NCI-H82 treated with DMSO at 0.1 percent for 48 hours (cell line): ENCODE results near the gene MCM3AP.

Experiments used
- DNase-seq: peaks from one replicate; lab custom pipeline; 2025; ENCODE audit not compliant: unreplicated experiment; lab: John Stamatoyannopoulos, UW

Gene MCM3AP

GRCh38 chr21:46285206-46285661 lies at the start of gene MCM3AP:
Gene MCM3AP (minus strand): TSS chr21:46285611. CDS start chr21:46285286, 325 bp downstream.
- no peak for DNase-seq

- no peak for DNase-seq
Observed at GRCh38 chr21:46334351-46335140, 49.1 kb upstream of the MCM3AP start.

GRCh38 chr21:46329796-46330195 lies 44.4 kb upstream of the MCM3AP start:
- no peak for DNase-seq

- DNase-seq = no peak
Observed at GRCh38 chr21:46328151-46328550, 42.7 kb upstream of the MCM3AP start.

GRCh38 chr21:46327711-46328110 lies 42.3 kb upstream of the MCM3AP start:
- DNase-seq = no peak

DNA sequence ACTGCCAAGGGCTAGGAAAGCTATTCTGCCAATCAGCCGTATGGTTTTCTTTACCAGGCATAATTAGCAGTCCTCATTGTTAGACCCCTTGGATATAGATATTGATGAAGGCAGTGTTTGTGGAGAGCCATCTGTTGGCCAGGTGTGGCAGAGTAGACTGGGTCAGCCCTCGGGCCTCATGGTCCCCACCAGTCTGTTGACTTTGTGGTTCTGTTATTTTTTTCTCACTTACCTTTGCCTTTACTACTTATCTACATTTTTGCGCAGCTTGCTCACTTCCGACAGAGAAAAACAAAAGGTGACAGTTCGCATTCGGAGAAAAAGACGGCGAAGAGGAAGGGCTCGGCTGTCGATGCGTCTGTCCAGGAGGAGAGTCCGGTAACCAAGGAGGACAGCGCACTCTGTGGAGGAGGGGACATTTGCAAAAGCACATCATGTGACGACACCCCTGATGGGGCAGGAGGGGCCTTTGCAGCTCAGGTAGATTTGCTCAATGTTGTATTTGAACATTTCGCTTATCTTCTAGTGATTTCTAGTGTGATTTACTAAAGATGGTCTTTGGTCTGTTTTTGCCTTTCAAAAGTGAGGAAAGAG lies 40.8 kb upstream of the MCM3AP start:
- no peak for DNase-seq

DNA sequence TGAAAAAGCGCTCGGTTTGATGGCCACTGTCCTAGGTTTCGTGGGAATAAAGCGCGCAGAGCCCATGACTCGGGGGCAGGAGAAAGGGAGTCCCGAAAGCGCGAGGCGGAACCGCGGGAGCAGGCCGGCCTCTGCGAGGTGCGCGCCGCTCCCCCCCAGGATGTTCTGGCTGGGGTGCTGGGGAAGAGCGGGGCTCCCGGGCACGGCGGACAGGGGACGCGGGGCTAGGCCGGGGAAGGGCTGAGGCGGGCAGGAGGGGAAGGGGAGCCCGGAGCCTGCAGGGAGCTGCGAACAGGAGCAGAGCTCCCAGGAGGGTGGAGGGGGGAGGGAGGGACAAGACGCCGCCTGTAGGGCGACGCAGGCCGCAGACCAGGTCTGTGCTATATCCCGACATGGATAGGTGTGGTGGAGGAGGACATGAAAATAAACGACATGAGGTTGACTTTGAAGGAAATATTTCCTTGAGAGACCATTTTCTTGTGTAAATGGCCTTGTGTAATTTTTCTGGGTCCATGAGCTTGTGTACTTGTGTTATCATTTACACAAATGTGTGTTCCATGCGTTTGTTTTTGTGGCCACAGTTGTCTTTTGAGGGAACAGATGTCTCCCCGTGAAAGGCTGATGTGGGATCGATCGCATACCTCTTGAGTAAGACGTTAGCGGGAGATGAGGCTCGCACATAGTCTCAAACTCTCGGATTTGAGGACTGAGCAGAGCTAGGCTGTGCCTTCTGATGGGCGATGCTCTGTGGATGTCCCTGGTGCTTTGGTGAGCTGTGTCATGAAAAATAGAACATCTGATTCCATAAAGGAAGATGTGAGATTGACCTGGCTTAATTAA lies 39.9 kb upstream of the MCM3AP start:
- peak; percentile 20 for DNase-seq

DNA sequence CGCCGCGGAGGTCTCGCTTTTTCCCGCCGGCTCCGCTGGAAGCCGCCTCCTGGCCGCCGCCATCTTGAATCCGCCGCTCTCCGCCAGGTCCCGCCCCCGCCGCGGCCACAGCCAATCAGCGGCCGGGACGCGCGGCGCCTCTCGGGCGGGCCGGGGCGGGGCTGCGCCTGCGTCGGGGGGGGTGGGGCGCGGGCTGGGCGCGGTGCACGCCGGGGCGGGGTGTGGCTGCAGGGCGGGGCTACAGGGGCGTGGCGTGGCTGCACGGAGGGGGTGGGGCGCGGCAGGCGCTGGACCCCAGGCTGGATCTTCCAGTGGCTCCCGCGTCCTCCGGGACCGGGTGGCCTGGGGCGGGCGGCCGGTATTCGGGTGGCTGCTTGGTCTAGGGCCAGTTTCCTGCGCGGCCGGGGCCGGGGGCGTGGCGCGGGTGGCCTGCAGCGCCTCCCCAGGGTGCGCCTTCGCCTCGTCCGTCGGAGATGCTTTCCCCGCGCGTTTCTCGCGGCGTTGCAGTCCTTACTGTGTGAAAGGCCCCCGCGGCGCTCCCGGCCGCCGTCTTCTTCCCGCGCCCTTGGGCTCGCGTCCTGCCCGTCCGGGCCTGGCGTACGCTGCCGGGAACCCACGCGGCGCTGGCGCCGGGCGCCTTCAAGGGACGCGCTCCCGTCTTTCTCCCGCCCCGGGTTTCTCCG lies 39.1 kb upstream of the MCM3AP start:
- peak; percentile 51 for DNase-seq

DNA sequence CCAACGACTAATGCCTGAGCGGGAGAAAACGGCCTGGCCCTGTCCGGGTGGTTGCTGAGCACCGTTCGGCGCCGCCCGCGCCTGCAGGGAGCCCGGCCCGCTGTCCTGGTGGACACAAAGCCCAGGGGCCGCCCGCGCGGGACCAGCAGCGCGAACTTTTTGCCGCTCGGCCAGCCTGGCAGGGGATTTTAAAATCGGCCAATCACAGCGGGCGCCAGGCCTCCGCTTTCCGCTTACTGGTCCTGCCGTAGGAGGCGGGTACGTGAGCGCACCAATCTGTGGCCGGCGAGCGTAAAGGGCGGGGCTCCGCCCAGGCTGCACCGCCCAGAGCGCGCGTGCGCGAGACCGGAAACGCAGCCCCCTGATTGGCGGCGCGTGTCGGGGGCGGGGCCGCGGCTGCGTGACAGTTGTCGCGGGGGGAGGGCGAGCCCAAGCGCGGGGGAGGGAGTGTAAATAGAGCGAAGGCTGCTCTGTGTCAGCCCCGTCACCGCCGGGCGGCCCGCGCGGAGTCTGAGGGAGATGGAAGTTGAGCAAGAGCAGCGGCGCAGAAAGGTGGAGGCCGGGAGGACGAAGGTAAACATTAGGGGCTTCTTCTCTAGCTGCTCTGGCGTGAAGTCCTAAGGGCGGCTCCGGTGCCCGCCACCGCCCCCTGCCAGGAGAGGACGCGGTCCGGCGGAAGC lies 38.4 kb upstream of the MCM3AP start, which contains the start of the genes C21orf58 and PCNT:
C21orf58 (minus strand) TSS at position 161 of the 680 bp plus-strand sequence. CDS start 1,132 bp downstream, outside the sequence.
PCNT (plus strand) TSS at position 447 of the 680 bp plus-strand sequence; CDS start at position 520, 73 bp downstream.
- DNase-seq = peak; percentile 82

- no peak for DNase-seq
Observed at GRCh38 chr21:46323227-46323709, 37.9 kb upstream of the MCM3AP start.

- no peak for DNase-seq
Observed at GRCh38 chr21:46322351-46323226, 37.2 kb upstream of the MCM3AP start.

GRCh38 chr21:46320331-46320801 lies 35.0 kb upstream of the MCM3AP start:
- DNase-seq = no peak

DNA sequence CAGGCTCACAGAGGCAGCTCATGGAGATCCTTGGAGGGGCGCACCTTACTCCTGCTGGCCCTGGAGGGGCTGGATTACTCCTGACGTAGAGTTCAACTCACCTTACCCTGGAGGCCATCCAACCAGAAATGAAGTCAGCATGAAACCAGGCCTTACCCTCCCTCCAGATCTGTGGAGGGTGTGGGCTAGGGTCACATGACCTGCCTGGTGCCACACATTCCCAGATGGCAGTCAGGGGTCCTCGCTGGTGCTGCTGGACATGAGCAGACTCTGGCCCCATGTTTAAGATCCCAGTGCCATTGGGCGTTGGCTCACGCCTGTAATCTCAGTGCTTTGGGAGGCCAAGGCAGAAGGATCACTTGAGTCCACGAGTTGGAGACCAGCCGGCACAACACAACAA lies 33.8 kb upstream of the MCM3AP start:
- no peak for DNase-seq

DNA sequence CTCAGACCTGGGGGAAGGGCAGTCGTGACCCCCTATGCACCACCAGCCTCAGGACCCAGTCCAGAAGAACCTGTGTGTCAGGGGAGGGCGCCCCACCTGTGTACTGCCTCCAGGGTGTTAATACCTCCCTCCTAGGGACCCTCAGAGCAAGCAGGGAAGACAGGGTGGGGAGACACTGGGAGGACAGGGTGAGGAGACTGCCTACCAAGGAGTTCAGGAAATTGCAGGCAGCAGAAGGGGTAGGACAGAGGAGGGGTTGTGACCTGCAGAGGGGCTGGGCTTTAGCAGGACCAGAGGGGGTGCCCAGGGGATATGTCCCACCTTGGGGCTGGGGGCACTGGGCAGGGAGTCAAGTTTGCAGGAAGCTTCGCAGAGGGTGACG lies 33.0 kb upstream of the MCM3AP start:
- DNase-seq = no peak

- no peak for DNase-seq
Observed at GRCh38 chr21:46317710-46318463, 32.5 kb upstream of the MCM3AP start.

- DNase-seq = no peak
Observed at GRCh38 chr21:46316708-46317324, 31.4 kb upstream of the MCM3AP start.

GRCh38 chr21:46314441-46315020 lies 29.1 kb upstream of the MCM3AP start:
- DNase-seq = no peak
